GM12872 (cell line): Measurements from ENCODE around the gene TOP3A.

Experiments used
- TF ChIP-seq, protein P1 (sequence below): IDR thresholded peaks from 3 replicates; pipeline ENCODE4 v1.5.1; 2011; ENCODE audit warnings: low read depth, mild to moderate bottlenecking, low read length, moderate library complexity; ENCODE audit not compliant: insufficient read depth

The TOP3A gene

DNA sequence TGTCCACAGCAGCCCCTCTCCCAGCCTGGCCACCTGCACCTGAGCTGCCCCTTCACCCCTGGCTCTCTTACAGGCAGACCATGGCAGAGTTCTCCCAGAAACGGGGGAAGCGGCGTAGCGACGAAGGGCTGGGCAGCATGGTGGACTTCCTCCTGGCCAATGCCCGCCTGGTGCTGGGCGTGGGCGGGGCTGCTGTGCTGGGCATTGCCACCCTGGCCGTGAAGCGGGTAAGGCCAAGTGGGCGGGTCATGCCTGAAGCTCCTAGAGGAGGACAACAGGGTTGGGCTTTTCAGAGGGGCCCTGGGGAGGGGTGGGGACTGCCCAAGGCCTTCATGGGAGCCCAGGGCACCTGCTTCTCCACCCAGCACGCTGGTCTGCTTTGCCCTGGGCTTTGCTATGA, 52.2 kb downstream of the TOP3A start:
- TF ChIP-seq, protein P1, sequence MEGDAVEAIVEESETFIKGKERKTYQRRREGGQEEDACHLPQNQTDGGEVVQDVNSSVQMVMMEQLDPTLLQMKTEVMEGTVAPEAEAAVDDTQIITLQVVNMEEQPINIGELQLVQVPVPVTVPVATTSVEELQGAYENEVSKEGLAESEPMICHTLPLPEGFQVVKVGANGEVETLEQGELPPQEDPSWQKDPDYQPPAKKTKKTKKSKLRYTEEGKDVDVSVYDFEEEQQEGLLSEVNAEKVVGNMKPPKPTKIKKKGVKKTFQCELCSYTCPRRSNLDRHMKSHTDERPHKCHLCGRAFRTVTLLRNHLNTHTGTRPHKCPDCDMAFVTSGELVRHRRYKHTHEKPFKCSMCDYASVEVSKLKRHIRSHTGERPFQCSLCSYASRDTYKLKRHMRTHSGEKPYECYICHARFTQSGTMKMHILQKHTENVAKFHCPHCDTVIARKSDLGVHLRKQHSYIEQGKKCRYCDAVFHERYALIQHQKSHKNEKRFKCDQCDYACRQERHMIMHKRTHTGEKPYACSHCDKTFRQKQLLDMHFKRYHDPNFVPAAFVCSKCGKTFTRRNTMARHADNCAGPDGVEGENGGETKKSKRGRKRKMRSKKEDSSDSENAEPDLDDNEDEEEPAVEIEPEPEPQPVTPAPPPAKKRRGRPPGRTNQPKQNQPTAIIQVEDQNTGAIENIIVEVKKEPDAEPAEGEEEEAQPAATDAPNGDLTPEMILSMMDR, result no peak

DNA sequence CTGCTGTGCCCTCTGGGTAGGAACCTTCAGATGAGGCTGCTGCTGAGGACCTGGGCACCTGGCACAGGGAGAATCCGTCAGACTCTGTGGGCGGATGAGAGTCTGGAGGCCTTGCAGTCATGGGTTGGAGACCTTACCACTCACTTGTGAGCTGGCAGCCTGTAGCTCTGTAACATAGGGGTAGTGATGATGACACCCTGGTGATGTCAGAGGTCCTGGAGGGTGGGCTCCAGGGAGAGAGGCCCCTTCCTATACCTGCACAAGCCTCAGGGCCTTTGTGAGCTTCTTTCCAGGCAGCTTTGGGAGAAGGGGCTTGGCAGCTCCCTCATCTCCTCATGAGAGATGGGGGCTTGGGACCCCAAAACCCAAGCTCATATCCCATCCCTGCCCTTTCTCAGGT, 52.7 kb downstream of the TOP3A start:
- TF ChIP-seq, protein P1, result no peak

DNA sequence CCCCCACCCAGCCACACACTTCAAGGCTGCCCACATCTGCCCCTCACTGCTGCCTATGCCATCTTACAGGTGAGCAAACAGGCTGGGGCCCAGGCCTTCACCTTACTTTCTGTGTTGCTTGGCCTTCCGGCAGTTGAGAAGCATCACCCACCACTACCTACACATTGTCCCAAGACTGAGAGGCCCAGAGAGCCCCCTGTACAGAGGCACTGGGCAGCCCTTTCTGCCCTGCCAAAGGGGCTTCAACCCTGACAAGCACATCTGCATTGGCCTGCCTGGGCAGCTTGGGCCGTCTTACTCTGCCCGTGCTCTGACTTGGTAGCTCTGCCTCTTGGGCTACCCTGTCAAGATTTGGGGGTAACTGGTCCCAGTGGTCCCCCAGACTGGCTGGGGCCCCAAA, 53.1 kb downstream of the TOP3A start:
- TF ChIP-seq, protein P1, result no peak

DNA sequence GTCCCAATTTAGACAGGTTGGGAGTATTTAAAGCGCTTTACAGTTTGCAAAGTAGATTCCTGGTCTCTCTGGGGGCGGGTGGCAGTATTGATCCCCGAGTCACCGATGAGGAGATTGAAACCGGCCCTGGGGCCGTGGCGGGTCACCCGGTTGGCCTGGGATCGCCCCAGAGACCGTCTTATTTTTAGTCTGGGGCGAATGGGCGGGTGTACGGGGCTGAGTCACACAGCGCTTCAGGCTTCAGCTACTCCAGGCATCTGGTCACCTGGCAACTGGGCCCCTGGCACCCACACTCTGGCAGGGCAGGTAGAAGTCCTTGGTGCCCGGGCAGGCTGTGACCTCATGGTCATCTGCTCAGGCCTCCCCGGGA, 53.7 kb downstream of the TOP3A start:
- TF ChIP-seq, protein P1, result no peak

DNA sequence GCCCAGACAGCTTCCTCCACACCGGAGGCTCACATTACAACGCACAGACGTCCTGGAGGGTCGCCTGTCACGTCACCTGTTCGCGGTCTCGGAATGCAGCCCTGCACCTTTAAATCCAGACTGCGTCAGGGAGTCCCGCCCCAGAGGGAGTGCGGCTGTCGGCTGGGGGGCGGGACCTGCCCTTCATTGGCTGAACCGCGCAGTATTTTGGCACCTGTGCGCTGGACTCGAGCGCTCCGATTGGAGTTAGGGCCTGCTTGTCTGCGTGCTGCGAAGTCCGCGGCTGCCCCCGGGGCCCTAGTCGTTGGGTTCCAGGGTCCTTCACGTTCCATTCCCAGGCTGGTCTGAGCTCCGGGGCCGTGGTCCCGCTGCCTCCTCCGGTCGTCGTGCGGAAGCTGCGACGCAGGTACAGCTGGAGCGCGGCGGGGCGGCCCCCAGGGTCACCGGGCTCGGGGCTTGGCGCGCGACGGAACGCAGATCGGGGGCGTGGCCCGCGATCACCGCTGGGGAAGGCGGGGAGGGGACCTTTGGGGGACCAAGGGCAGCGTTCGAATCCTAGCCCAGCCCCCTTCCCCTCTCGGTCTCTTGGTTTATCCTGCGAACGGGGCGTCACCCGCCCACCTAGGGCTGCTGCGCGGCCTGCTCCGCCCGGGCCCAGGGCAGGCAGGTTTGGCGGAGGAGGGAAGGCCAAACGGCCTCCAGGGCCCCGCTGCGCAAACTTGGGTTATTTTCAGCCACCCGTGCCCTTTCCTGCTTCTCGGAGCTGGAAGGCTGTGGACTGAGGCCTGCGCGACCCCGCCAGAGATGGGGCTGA, 54.3 kb downstream of the TOP3A start, which contains the start of gene MIEF2:
Gene MIEF2, plus strand, starts transcription at position 331 of the 814 bp plus-strand sequence. CDS start 2,059 bp downstream, outside the sequence.
- TF ChIP-seq, protein P1, result no peak

DNA sequence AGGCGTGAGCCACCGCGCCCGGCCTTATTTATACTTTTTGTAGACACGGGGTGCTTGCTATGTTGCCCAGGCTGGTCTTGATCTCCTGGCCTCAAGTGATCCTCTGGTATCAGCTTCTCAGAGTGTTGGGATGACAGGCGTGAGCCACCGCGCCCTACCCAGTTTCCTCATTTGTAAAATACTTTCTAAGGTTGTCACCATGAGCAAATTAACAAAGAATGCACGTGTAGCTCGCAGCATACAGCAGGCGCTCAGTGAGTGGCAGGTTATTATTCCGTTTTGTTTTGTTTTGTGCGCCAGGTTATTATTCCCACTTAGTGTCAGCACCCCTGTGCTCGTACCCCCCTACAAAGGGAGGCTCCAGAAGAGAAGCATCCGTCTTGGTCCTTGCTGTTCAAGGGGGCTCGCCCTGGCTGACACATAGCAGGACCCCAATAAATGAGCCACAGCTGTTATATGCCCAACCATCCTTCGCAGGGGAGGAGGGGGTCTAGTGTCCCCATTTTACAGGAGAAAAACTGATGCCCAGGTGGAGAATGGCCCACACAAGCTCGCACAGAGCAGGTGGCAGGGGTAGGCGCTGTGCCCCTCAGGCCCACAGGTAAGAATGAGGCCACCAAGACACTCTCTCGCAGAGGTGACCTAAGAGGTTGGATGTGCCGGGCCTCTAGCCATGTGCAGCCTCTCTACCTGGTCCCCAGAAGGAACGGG, 55.0 kb downstream of the TOP3A start:
- TF ChIP-seq, protein P1, result no peak

DNA sequence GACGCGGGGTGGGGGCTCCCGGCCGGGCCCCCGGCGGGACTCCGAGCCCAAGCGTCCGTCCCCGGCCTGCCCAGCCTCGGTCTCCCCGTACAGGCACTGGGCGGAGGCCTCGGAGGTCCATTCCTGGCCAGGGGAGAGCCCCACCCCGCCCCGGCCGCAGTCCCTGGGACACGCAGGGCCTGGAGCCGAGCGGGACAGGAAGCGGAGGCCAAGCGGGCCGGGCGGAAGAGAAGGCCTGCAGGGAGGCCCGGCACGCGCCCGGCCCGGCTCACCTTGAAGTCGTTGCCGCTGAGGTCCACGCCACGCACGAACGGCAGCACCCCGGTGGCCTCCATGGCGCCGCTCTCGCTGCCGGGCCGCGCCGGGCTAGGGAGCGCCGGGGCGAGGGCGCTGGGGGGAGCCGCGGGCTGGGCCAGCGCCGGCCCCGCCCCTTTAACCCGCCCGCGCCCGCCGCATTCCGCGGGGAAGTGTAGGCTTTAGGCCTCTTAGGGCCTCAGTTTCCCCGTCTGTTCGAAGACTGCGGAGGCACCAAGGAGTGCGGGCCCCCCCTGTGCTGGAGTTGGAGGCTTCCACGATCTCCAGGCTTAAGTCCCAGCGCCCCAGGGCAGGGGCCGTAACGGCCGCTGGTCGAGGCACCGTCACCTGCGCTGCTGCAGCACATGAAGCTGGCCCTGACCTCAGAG, 56.3 kb downstream of the TOP3A start, which contains the start of gene FLII:
Gene FLII, minus strand, starts transcription at position 383 of the 683 bp plus-strand sequence. Its CDS starts 48 bp downstream, at position 335.
- TF ChIP-seq, protein P1, result no peak
